GM20000 (cell line): ENCODE measurements around the gene SLC25A38.

Experiments
- DNase-seq: peaks from one replicate; pipeline ENCODE4 v3.0.0; 2012; ENCODE audit warnings: low spot score
- TF ChIP-seq, protein P1 (sequence below): IDR thresholded peaks from 2 replicates; pipeline ENCODE4 v1.5.1; 2012; ENCODE audit warnings: mild to moderate bottlenecking, control low read depth; ENCODE audit errors: extremely low read depth, missing control alignments

SLC25A38 gene

DNA sequence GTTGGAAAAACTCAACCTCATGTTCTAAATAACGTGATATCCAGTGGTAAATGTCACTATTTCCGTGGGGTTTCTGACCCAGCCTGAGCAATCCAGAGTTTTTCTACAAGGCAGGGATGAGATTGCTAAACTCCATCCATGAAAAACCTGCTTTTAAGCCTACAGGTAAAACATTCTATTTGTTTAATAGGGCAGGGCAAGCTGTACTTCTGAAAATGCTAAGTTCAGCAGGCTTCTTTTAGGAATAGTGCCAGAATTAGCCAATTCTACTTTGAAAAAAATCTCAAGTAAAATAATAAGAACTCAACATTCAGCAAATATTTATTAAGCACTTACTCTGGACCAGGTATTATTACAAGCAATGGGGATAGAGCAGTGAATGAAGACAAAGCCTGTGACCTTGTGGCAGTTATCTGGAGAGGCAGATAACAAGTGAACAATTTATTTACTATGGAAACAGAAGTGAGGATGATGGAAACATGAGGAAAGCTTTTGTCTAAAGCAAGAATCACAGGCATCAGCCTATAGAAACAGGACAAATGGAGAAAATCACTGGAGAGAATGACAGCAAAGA, 36.7 kb downstream of the SLC25A38 start:
- TF ChIP-seq, protein P1, sequence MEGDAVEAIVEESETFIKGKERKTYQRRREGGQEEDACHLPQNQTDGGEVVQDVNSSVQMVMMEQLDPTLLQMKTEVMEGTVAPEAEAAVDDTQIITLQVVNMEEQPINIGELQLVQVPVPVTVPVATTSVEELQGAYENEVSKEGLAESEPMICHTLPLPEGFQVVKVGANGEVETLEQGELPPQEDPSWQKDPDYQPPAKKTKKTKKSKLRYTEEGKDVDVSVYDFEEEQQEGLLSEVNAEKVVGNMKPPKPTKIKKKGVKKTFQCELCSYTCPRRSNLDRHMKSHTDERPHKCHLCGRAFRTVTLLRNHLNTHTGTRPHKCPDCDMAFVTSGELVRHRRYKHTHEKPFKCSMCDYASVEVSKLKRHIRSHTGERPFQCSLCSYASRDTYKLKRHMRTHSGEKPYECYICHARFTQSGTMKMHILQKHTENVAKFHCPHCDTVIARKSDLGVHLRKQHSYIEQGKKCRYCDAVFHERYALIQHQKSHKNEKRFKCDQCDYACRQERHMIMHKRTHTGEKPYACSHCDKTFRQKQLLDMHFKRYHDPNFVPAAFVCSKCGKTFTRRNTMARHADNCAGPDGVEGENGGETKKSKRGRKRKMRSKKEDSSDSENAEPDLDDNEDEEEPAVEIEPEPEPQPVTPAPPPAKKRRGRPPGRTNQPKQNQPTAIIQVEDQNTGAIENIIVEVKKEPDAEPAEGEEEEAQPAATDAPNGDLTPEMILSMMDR = no peak
- DNase-seq = no peak

DNA sequence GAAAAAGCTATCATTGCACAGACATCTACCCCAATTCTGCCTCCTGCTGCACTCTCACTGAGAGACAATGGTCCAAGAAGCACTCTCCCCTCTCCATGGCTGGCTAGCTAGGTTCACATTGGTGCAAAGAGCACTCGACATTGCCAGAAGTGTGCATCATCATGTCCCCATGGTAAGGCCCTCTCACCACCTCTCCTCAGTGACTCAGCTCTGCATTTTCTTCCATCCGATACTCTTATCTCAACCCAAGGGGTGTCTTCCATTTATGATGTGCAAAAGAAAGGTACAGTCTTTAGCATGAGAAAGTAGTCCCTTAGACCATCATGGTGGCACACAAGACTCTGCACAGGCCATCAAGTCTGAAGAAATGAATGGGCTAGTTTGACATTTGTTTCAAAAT, 37.4 kb downstream of the SLC25A38 start:
- DNase-seq = no peak
- TF ChIP-seq, protein P1 = no peak

DNA sequence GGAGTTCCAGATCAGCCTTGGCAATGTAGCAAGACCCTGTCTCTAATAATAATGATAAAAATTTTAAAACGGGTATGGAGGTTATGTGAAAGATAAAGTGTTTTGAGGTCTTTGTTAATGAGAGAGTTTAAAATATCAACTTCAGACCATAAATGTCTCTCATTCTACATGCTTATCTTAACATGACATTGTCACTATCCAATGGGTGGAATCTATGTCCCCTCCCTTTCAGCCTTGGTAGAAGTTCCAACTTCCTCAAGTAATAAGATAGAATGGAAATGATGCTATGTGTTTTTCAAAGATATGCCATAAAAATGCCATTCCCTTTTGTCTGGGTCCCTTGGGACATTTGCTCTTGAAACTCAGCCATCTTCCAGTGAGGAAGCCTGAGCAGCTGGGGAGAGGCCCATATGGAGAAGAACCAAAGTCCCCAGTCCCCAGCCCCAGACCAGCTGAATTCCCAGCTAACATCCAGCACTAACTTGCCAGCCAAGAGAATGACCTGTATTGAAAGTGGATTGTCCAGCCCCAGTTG, 40.3 kb downstream of the SLC25A38 start:
- TF ChIP-seq, protein P1 = no peak
- no peak for DNase-seq

DNA sequence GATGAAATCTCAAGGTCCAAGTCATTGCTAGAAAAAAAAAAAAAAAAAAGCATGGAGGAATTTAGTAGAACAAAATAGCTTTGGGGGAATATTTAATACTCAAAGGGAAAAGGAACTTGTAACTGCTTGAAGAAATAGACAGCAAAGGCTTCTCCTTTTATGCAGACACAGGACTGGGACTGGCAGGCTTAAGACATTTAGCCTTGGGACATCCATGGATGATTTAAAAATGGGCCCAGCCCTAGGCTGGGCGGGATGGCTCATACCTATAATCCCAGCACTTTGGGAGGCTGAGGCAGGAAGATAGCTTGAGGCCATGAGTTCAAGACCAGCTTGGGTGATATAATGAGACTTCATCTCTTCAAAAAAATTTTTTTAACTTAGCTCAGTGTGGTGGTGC, 43.1 kb downstream of the SLC25A38 start:
- DNase-seq = no peak
- TF ChIP-seq, protein P1 = no peak

DNA sequence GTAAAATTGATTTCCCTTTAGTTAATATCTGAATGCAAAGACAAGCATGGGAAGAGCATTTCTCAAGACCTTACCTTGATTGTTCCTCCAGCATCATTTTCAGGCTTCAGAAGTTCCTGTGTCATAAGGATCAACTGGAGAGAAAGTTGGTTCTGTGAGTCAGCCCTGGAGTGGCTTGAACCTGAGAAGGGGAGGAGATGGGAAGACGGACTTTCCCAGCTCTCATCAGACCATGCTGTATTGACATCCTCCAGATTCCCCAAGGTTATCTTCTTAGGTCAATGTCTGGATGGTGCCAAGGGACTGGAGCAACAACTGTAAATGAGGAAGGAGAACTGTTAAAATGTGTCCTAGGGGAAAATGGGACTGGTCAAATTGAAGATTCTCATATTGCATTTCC, 44.3 kb downstream of the SLC25A38 start:
- TF ChIP-seq, protein P1 = no peak
- no peak for DNase-seq

DNA sequence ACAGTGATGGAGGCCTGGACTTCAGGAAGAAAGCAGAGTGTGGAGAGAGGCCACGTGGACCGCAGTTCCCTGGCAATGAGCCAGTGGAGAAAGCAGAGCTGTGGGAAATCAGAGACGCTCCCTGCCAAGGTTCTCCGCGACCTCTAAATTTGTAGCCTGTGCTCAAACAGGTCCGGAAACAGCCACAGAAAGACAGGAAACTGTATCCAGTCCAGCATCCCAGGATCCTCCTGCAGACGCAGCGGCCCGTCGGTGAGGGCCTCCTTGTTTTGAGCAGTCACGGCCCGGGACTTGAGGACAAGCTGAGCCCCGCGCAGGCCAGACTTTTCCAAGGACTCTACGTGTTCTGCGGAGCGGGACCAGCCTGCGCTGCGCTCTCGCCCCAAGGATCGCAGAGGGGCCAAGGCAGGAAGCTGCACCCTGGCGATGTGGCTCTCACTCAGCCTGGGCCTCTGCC, 45.6 kb downstream of the SLC25A38 start:
- TF ChIP-seq, protein P1 = no peak
- DNase-seq = no peak

DNA sequence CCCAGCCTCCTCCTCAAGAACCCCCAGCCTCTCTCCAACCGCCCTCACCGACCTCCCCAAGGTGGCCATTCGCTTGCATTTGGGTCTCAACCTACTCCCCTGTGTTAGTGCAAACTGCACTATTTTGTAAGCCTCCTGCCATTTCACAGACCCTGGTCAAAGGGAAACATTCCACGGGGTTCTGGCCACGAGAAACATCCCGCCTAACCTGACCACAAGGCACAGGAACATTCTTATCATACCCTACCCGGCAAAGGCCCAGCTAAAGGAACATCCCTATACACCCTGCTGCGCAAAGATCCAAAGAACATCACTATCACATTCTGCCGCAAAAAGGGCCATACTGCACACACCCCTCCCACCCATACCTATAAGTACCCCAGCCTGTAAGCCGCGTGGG, 46.3 kb downstream of the SLC25A38 start:
- DNase-seq = no peak
- TF ChIP-seq, protein P1 = no peak
